ENCODE measurements around the gene TANGO2.

DNA sequence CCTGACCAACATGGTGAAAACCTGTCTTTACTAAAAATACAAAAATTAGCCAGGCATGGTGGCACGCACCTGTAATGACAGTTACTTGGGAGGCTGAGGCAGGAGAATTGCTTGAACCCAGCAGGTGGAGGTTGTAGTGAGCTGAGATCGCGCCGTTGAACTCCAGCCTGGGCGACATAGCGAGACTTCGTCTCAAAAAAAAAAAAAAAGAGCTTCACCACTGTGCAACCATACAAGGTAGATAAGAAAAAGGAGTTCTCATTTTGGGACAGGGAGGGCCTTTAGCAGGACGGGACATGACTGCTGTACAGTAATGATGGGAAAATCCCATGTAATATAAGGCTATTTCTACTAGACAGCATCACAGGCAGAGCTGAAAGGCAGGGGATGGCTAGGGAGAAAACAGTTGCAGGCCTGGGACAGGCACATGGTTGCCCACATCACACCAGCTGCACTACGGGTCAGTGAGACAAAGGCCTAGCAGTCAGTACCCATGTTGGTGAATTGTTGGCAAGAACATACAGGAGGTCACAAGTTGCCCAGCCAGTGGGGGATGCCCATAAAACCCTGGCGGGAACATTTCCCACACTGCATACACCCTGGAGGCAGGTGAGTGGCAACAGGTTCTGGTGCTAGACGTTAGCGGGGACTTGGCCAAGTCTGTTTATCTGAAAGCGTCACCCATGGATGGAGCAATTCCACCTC is 5.4 kb downstream of the TANGO2 start:
- TF ChIP-seq POLR2A (IDR thresholded peaks at IDR 0.05): no peak
- TF ChIP-seq, protein P1, sequence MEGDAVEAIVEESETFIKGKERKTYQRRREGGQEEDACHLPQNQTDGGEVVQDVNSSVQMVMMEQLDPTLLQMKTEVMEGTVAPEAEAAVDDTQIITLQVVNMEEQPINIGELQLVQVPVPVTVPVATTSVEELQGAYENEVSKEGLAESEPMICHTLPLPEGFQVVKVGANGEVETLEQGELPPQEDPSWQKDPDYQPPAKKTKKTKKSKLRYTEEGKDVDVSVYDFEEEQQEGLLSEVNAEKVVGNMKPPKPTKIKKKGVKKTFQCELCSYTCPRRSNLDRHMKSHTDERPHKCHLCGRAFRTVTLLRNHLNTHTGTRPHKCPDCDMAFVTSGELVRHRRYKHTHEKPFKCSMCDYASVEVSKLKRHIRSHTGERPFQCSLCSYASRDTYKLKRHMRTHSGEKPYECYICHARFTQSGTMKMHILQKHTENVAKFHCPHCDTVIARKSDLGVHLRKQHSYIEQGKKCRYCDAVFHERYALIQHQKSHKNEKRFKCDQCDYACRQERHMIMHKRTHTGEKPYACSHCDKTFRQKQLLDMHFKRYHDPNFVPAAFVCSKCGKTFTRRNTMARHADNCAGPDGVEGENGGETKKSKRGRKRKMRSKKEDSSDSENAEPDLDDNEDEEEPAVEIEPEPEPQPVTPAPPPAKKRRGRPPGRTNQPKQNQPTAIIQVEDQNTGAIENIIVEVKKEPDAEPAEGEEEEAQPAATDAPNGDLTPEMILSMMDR (IDR thresholded peaks at IDR 0.05): no peak

Measured in body of pancreas (tissue), 4 donors.